Fibroblast of lung (primary cell): Measurements from ENCODE around the gene PCDHGB5. TPM values are rescaled to one million over a fixed set of nuclear protein-coding genes. Genes with fewer than 3 reads are reported as not detected.
A peak's percentile ranks its signal among the peaks of the same experiment; 100 is the strongest.

Source experiments
- DNase-seq, 2 donors: peaks; one replicate each; pipeline versions ENCODE4 v3.0.0 to v3.0.0-alpha.2; 2010; ENCODE audit warnings: low read depth in 2 of 2
- H2AFZ ChIP-seq: 2 replicates; pipeline ENCODE4 v1.5.1; 2012; ENCODE audit warnings: low read length, control low read depth, inconsistent platforms
- H3K27ac ChIP-seq: 2 replicates; pipeline ENCODE4 v1.5.1; 2011; ENCODE audit warnings: low read length, control low read depth; ENCODE audit not compliant: insufficient read depth
- H3K27me3 ChIP-seq: 2 replicates; pipeline ENCODE4 v1.5.1; 2011; ENCODE audit warnings: mild to moderate bottlenecking, low read length; ENCODE audit not compliant: control insufficient read depth, insufficient read depth
- H3K36me3 ChIP-seq: 2 replicates; pipeline ENCODE4 v1.5.1; 2011; ENCODE audit warnings: low read length; ENCODE audit not compliant: control insufficient read depth, insufficient read depth
- H3K4me1 ChIP-seq: 2 replicates; pipeline ENCODE4 v1.5.1; 2011; ENCODE audit warnings: low read length; ENCODE audit not compliant: control insufficient read depth, insufficient read depth; ENCODE audit errors: extremely low read depth
- H3K4me2 ChIP-seq: 2 replicates; pipeline ENCODE4 v1.5.1; 2011; ENCODE audit warnings: low read length, control low read depth; ENCODE audit not compliant: insufficient read depth; ENCODE audit errors: extremely low read depth
- H3K4me3 ChIP-seq, 4 experiments: fragments of 200-600 bp in 1 of 4; sonication (generic) in 1 of 4; replicated peaks in 1 of 4; 2 replicates each; pipeline ENCODE4 v1.5.1; 2011 to 2016; ENCODE audit warnings: low read length in 4 of 4, low read depth in 3 of 4, mild to moderate bottlenecking in 3 of 4, control low read depth in 2 of 4, inconsistent platforms in 1 of 4, mixed read lengths in 1 of 4; ENCODE audit not compliant: insufficient read depth in 1 of 4; ENCODE audit errors: control extremely low read depth in 1 of 4
- H3K79me2 ChIP-seq: 2 replicates; pipeline ENCODE4 v1.5.1; 2012; ENCODE audit warnings: mild to moderate bottlenecking, low read length, inconsistent platforms; ENCODE audit not compliant: control insufficient read depth, insufficient read depth
- H3K9ac ChIP-seq: 2 replicates; pipeline ENCODE4 v1.5.1; 2011; ENCODE audit warnings: mild to moderate bottlenecking, low read length, control low read depth; ENCODE audit not compliant: insufficient read depth
- H3K9me3 ChIP-seq: 2 replicates; pipeline ENCODE4 v1.5.1; 2012; ENCODE audit warnings: low read depth, low read length; ENCODE audit not compliant: control insufficient read depth, insufficient read depth
- H4K20me1 ChIP-seq: 2 replicates; pipeline ENCODE4 v1.5.1; 2011; ENCODE audit warnings: low read length; ENCODE audit not compliant: control insufficient read depth, insufficient read depth; ENCODE audit errors: extremely low read depth
- CTCF ChIP-seq, 2 donors: IDR thresholded peaks in 1 of 2; conservative IDR thresholded peaks in 1 of 2; 1 replicate in 1 of 2; 2 replicates in 1 of 2; pipeline ENCODE4 v1.5.1; 2011 to 2012; ENCODE audit warnings: low read length in 2 of 2, control low read depth in 1 of 2, inconsistent platforms in 1 of 2, low read depth in 1 of 2, mild to moderate bottlenecking in 1 of 2
- EZH2 ChIP-seq: IDR thresholded peaks from 2 replicates; pipeline ENCODE4 v1.5.1; 2012; ENCODE audit warnings: low read length, control low read depth, mild to moderate bottlenecking; ENCODE audit errors: missing control alignments
- polyA plus RNA-seq, 2 donors: library from polyadenylated mRNA; depleted of rRNA in 1 of 2; stranded (reverse) in 1 of 2; unstranded in 1 of 2; fragments of >200 nt; gene quantifications; 2 replicates each; pipeline ENCODE4 v1.2.1, GENCODE V29; 2011 to 2012; ENCODE audit warnings: missing spikeins in 1 of 2
- total RNA-seq: library from RNA; depleted of rRNA; stranded (reverse); fragments of >200 nt; gene quantifications from 2 replicates; pipeline ENCODE4 v1.2.1, GENCODE V29; 2014

The PCDHGB5 gene
- total and polyA plus RNA-seq, 2 donors (not counting 1 experiment from before 2014, with no cell fraction given): 19.6 to 21.5 TPM

- H3K79me2 ChIP-seq: no peaks in the 10 kb centered on the region
- peak in 1 of 2 donors; percentile 27 for DNase-seq
These were observed 39.5 kb downstream of the PCDHGB5 start for GRCh38 chr5:141437221-141437620.

GRCh38 chr5:141439411-141440141 lies 41.8 kb downstream of the PCDHGB5 start:
- H3K4me1 ChIP-seq: no peaks in the 10 kb centered on the region
- no peak overlapping the region for H3K4me3 ChIP-seq
- H3K9me3 ChIP-seq: no peaks in the 10 kb centered on the region
- no peaks in the 10 kb centered on the region for H3K79me2 ChIP-seq
- no peaks in the 10 kb centered on the region for H3K36me3 ChIP-seq
- no peak overlapping the region for H3K4me2 ChIP-seq
- H4K20me1 ChIP-seq: no peaks in the 10 kb centered on the region
- H3K27me3 ChIP-seq: no peaks in the 10 kb centered on the region
- H3K9ac ChIP-seq: no peak overlapping the region
- H3K27ac ChIP-seq: no peak overlapping the region
- DNase-seq: peak in 1 of 2 donors; percentile 52
- TF ChIP-seq CTCF (conservative IDR thresholded peaks at IDR 0.05 in 1 of 2, IDR thresholded peaks at IDR 0.05 in 1 of 2; ENCODE audit: low read depth in 1 of 2, low read length in 2 of 2) (no peak), EZH2 (no peak)
- no peak overlapping the region for H2AFZ ChIP-seq

More at GRCh38 chr5:141437221-141437620, 39.5 kb downstream of the PCDHGB5 start:
- TF ChIP-seq CTCF (conservative IDR thresholded peaks at IDR 0.05 in 1 of 2, IDR thresholded peaks at IDR 0.05 in 1 of 2; ENCODE audit: low read depth in 1 of 2, low read length in 2 of 2) (no peak), EZH2 (no peak)
- Histone ChIP-seq H3K4me2 (no peak overlapping the region), H3K4me1 (no peaks in the 10 kb centered on the region), H3K27me3 (no peaks in the 10 kb centered on the region), H3K9me3 (no peaks in the 10 kb centered on the region), H3K36me3 (no peaks in the 10 kb centered on the region), H2AFZ (no peak overlapping the region), H3K27ac (no peak overlapping the region), H4K20me1 (no peaks in the 10 kb centered on the region), H3K9ac (no peak overlapping the region), H3K4me3 (no peak overlapping the region)

GRCh38 chr5:141440341-141440740 lies 42.6 kb downstream of the PCDHGB5 start:
- Histone ChIP-seq H4K20me1 (no peaks in the 10 kb centered on the region), H3K36me3 (no peaks in the 10 kb centered on the region), H3K27ac (no peak overlapping the region), H3K9me3 (no peaks in the 10 kb centered on the region), H3K9ac (no peak overlapping the region), H3K4me3 (no peak overlapping the region), H2AFZ (no peak overlapping the region), H3K27me3 (no peaks in the 10 kb centered on the region), H3K4me2 (no peak overlapping the region), H3K79me2 (no peaks in the 10 kb centered on the region), H3K4me1 (no peaks in the 10 kb centered on the region)
- no peak for DNase-seq
- no peak for TF ChIP-seq EZH2
- no peak for TF ChIP-seq CTCF (conservative IDR thresholded peaks at IDR 0.05 in 1 of 2, IDR thresholded peaks at IDR 0.05 in 1 of 2; ENCODE audit: low read depth in 1 of 2, low read length in 2 of 2)
